Hepatocyte (in vitro differentiated cells): ENCODE results near the gene GSG1. TPM values are rescaled to one million over a fixed set of nuclear protein-coding genes. Genes with fewer than 3 reads are reported as not detected.
A peak's percentile ranks its signal among the peaks of the same experiment; 100 is the strongest.

Experiments
- DNase-seq: peaks from one replicate; pipeline ENCODE4 v3.0.0-alpha.2; 2016; ENCODE audit warnings: low spot score
- H2AFZ ChIP-seq: fragments of 200-600 bp; sonication (generic); 2 replicates; pipeline ENCODE4 v1.6.0; 2016; ENCODE audit warnings: antibody characterized with exemption, mild to moderate bottlenecking
- H3K27ac ChIP-seq: fragments of 200-600 bp; sonication (generic); 2 replicates; pipeline ENCODE4 v1.5.1; 2016; ENCODE audit warnings: mild to moderate bottlenecking
- H3K27me3 ChIP-seq: fragments of 200-600 bp; sonication (generic); 2 replicates; pipeline ENCODE4 v1.6.1; 2016
- H3K36me3 ChIP-seq: fragments of 200-600 bp; sonication (generic); replicated peaks from 2 replicates; pipeline ENCODE4 v1.5.1; 2016; ENCODE audit warnings: low read depth; ENCODE audit not compliant: insufficient read depth
- H3K4me1 ChIP-seq: fragments of 200-600 bp; sonication (generic); 2 replicates; pipeline ENCODE4 v1.5.1; 2016; ENCODE audit warnings: mild to moderate bottlenecking, moderate library complexity; ENCODE audit not compliant: insufficient read depth
- H3K4me2 ChIP-seq: fragments of 200-600 bp; sonication (generic); 2 replicates; pipeline ENCODE4 v1.6.0; 2016
- H3K4me3 ChIP-seq: fragments of 200-600 bp; sonication (generic); 2 replicates; pipeline ENCODE4 v1.5.1; 2016; ENCODE audit warnings: mild to moderate bottlenecking
- H3K79me2 ChIP-seq: fragments of 200-600 bp; sonication (generic); 2 replicates; pipeline ENCODE4 v1.6.0; 2017; ENCODE audit warnings: mild to moderate bottlenecking
- H3K9me2 ChIP-seq: fragments of 200-600 bp; sonication (generic); replicated peaks from 2 replicates; pipeline ENCODE4 v1.6.0; 2017; ENCODE audit warnings: mild to moderate bottlenecking; ENCODE audit not compliant: insufficient read depth
- H3K9me3 ChIP-seq: fragments of 200-600 bp; sonication (generic); 2 replicates; pipeline ENCODE4 v1.5.1; 2016; ENCODE audit warnings: low read depth, mild to moderate bottlenecking
- H4K20me1 ChIP-seq: fragments of 200-600 bp; sonication (generic); 2 replicates; pipeline ENCODE4 v1.6.0; 2016; ENCODE audit warnings: mild to moderate bottlenecking; ENCODE audit not compliant: insufficient read depth, poor library complexity, severe bottlenecking
- EZH2 ChIP-seq: fragments of 200-600 bp; sonication (generic); IDR thresholded peaks from 2 replicates; pipeline ENCODE4 v1.6.1; 2016; ENCODE audit warnings: antibody characterized with exemption, mild to moderate bottlenecking, borderline replicate concordance
- EZH2phosphoT487 ChIP-seq: fragments of 200-600 bp; sonication (generic); IDR thresholded peaks from one replicate; pipeline ENCODE4 v1.6.1; 2018; ENCODE audit warnings: antibody characterized with exemption, mild to moderate bottlenecking, low read depth, moderate library complexity; ENCODE audit not compliant: unreplicated experiment, severe bottlenecking
- WGBS: methylation state at CpG from one replicate; pipeline ENCODE4 v1.1.6; 2016; ENCODE audit warnings: low lambda C conversion rate; ENCODE audit errors: missing lambda C conversion rate; 5-methylcytosine and 5-hydroxymethylcytosine counted together
- polyA plus RNA-seq: library from polyadenylated mRNA; unstranded; fragments of >200 nt; fragmentation: Nextera tagmentation; extraction: Ambion mirVana; gene quantifications from 2 replicates; pipeline ENCODE4 v1.2.1, GENCODE V29; 2016
- total RNA-seq: library from RNA; depleted of rRNA; stranded (reverse); fragments of >200 nt; gene quantifications from 2 replicates; pipeline ENCODE4 v1.2.3, GENCODE V29; 2014
- TF ChIP-seq, protein P1 (sequence below): fragments of 200-600 bp; sonication (generic); IDR thresholded peaks from 2 replicates; pipeline ENCODE4 v1.5.1; 2016; ENCODE audit warnings: antibody characterized with exemption, mild to moderate bottlenecking; ENCODE audit not compliant: poor library complexity

The GSG1 gene
- total and polyA plus RNA-seq, 2 experiments from 2014 or later: 0.37 TPM; not detected in 1

DNA sequence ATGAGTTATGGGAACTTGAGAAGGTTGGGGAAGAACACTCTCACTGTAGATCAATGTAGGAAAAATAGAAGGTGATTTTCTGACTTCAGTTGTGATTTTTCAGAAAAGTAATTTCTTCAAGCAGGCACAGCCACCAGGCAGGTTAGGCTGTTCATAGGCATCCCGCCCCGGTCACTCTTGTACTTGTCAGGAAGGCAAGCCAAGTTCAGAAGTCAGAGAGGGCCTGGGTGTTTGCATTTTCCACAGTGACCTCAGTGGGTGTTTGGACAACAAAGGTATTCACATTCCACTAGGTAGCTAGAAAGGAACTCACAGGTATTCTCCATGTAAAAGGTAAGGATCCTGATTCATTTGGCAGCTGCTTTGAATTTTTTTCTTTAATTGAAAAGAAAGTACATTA lies 62.2 kb downstream of the GSG1 start:
- no peak overlapping the region for H3K4me3 ChIP-seq
- WGBS: 86% methylated on average over 2 of the region's 2 CpGs
- H3K9me2 ChIP-seq: no peaks in the 10 kb centered on the region
- H3K27ac ChIP-seq: no peak overlapping the region
- H3K9me3 ChIP-seq: no peaks in the 10 kb centered on the region
- H4K20me1 ChIP-seq: no peaks in the 10 kb centered on the region
- DNase-seq: no peak
- H3K4me1 ChIP-seq: peaks cover 16% of the 10 kb centered on the region
- no peaks in the 10 kb centered on the region for H3K36me3 ChIP-seq
- TF ChIP-seq EZH2 (no peak), EZH2phosphoT487 (no peak)
- TF ChIP-seq, protein P1, sequence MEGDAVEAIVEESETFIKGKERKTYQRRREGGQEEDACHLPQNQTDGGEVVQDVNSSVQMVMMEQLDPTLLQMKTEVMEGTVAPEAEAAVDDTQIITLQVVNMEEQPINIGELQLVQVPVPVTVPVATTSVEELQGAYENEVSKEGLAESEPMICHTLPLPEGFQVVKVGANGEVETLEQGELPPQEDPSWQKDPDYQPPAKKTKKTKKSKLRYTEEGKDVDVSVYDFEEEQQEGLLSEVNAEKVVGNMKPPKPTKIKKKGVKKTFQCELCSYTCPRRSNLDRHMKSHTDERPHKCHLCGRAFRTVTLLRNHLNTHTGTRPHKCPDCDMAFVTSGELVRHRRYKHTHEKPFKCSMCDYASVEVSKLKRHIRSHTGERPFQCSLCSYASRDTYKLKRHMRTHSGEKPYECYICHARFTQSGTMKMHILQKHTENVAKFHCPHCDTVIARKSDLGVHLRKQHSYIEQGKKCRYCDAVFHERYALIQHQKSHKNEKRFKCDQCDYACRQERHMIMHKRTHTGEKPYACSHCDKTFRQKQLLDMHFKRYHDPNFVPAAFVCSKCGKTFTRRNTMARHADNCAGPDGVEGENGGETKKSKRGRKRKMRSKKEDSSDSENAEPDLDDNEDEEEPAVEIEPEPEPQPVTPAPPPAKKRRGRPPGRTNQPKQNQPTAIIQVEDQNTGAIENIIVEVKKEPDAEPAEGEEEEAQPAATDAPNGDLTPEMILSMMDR: no peak
- H3K4me2 ChIP-seq: no peak overlapping the region
- H3K27me3 ChIP-seq: no peaks in the 10 kb centered on the region
- no peak overlapping the region for H2AFZ ChIP-seq
- H3K79me2 ChIP-seq: peaks cover 3% of the 10 kb centered on the region

DNA sequence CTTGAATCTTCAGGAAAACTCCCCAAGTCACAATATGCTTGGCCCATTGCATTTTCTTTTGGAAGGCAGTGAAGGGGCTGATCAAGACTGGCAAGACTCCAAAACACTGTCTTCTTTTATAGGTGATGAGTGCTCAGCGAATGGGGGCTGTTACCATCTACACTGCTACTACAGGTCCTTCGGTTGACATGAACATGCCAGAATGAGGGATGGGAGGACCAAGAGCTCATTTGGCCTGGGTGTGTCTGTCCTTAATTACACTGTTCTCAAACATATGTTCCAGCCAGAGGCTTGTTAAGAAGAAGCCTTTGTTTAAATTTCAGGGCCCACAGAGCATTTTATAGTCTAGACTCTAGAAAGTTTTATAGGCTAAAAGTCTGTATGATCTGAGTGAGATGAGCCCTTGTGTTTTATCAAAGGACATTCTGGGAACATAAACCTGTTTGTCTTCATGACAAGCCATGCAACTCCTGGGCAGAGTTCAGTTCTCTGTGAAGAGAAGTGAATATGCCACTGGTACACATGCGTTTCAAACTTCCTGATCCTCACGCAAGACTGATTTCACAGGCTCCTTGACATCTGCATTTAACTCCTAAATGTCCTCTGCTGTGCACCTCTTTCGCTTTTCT lies 64.0 kb downstream of the GSG1 start:
- Histone ChIP-seq H3K79me2 (no peaks in the 10 kb centered on the region), H3K9me2 (no peaks in the 10 kb centered on the region), H3K9me3 (no peaks in the 10 kb centered on the region), H3K4me3 (no peak overlapping the region), H3K4me1 (peaks cover 16% of the 10 kb centered on the region), H3K27me3 (no peaks in the 10 kb centered on the region), H3K36me3 (no peaks in the 10 kb centered on the region), H3K27ac (peak overlapping the region; percentile 59), H3K4me2 (peak overlapping the region; percentile 30), H2AFZ (no peak overlapping the region), H4K20me1 (no peaks in the 10 kb centered on the region)
- DNase-seq: peak; percentile 38
- TF ChIP-seq EZH2phosphoT487 (no peak), EZH2 (no peak)
- TF ChIP-seq, protein P1: no peak
- 44% methylated on average over 5 of the region's 5 CpGs for WGBS

DNA sequence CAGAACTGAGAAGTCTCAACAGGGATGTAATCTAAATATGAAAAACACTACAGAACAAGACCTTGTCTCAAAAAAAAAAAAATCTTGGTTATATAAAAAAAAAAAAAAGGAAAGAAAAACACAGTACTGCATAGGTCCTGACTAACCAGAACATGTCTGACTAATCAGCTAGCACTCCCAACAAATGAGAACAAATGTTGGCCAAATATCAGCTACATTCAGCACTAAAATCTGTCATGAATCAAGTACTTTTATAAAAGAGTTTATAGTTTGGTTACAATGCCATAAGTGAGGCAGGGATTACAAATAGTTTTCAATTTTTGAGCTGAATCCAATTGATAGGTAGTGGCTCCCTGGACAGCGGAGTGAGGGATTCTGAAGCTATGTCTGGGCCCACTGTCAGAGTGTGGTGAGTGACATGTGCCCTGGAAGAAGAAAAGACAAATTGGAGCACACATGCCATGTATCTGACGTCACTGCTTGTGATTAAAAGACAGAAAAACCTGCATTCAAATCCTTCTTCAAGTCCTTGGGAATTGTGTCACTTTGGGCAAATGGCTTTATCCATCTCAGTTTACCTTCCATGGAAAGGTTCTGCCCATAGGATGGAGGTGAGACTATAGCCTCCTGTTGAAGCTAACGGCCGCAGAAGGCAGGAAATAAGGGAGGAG lies 64.8 kb downstream of the GSG1 start:
- Histone ChIP-seq H3K27me3 (no peaks in the 10 kb centered on the region), H3K9me2 (no peaks in the 10 kb centered on the region), H3K27ac (peak overlapping the region; percentile 54), H4K20me1 (no peaks in the 10 kb centered on the region), H3K79me2 (no peaks in the 10 kb centered on the region), H3K4me3 (no peak overlapping the region), H3K4me2 (no peak overlapping the region), H2AFZ (no peak overlapping the region), H3K9me3 (no peaks in the 10 kb centered on the region), H3K4me1 (peaks cover 16% of the 10 kb centered on the region), H3K36me3 (no peaks in the 10 kb centered on the region)
- TF ChIP-seq EZH2phosphoT487 (no peak), EZH2 (no peak)
- TF ChIP-seq, protein P1: no peak
- 79% methylated on average over 4 of the region's 4 CpGs for WGBS
- DNase-seq: no peak
